GM12891 (cell line): Measurements from ENCODE around the gene UVSSA.

ENCODE experiments used
- POLR2A ChIP-seq: IDR thresholded peaks from 2 replicates; pipeline ENCODE4 v1.6.1; 2011; ENCODE audit warnings: low read depth, low read length, control low read depth
- POLR2AphosphoS5 ChIP-seq: IDR thresholded peaks from 2 replicates; pipeline ENCODE4 v1.6.1; 2011; ENCODE audit warnings: low read depth, low read length, control low read depth
- SPI1 ChIP-seq: IDR thresholded peaks from 2 replicates; pipeline ENCODE4 v1.6.1; 2011; ENCODE audit warnings: low read depth, low read length, control low read depth

DNA sequence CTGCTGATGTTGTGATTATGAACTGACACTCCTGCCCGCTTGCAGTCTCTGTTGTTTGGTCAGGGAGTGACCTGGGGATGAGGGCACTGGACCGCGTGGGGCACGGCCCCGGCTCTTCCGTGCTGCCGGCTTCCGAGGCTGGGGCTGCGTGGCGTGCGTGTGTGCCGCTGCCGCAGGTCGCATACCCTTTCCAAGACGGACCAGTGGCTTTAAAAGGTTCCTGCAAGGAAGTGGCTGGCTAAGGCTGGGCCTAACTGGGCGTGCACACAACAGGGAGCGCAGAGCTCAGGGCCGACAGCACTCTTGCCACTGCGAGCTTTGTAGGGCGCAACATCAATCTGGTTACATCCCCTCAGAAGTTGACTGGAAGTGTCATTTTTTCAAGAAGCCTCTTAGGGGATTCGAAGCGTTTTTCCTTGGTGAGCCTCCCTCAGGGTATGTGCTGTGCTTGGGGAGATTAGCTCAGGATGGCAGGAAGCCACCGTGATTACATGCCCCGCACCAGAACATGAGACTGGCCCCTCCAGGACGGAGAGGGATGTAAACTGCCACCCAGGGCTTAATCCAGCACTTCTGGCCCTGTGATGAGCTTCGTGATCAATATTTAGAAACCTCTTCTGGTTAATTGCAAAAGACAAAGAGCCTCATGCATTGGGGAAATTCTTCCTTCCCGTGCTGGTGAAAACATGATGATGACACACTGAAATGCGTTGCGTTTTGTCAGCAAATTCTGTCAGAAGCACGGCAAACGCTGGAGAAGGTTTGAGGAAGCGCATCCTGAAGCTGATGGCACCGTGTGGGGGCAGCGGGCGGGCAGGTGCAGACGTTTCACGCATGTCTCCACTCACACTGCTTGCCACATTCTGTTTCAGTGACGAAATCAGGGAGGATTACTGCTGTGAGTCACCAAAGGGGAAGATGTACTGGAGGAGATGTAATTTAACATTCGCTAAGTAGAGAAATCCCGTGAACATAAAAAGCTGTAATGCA lies 46.2 kb upstream of the UVSSA start:
- TF ChIP-seq POLR2AphosphoS5 (no peak), POLR2A (no peak), SPI1 (no peak)
